ENCODE data around the gene SLC24A5. TPM values are rescaled to one million over a fixed set of nuclear protein-coding genes. Genes with fewer than 3 reads are reported as not detected.

The SLC24A5 gene
- total and polyA plus RNA-seq, 10 of the 15 experiments (the other 5 are each of a cell fraction or from before 2014, with no cell fraction given), result not detected

DNA sequence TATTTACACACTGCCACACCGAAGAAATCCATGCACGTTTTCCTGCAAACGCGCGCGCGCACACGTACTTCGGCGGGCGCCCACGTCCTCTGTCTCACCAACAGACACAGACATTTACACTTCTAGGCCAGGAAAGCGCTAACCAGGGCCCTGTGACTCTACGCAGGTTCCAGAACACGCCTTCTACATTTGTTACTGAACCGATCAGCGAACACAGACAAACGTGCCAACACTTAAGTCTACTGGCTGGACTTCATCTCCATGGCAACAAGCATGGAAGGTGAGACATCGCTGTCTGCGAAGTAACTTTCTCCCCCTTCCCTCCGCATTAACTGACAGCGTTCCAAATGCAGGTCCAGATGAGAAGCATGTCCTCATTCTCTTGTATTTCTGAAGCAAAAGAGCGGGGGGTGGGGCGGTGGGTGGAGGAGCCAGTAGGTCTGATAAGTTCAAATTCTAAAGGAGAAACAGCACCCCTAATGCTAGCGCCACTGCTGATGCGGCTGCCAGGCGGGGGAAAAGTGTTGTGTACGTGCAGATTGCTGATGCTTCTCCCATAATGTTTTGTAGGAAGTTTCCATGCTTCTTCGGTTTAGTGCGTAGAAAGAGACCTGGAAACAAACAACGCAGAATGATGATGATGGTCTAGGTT lies 70.9 kb downstream of the SLC24A5 start, which contains the start of gene CTXN2:
TSS of gene CTXN2 (plus strand) at position 92 of the 652 bp plus-strand sequence. CDS start 9,636 bp downstream, outside the sequence.
- H3K4me2 ChIP-seq (ENCODE audit: control insufficient read depth, insufficient read depth), result no peak within 1 kb of the TSS
- ChIA-PET SMC1A (ENCODE audit: uncharacterized antibody, unreplicated experiment) (no interaction called here), POLR2A (no interaction called here), CTCF (no interaction called here), RAD21 (ENCODE audit: unreplicated experiment) (no interaction called here)
- H4K20me1 ChIP-seq (ENCODE audit: control insufficient read depth, insufficient read depth), result no peaks in the 10 kb centered on the region
- H3K9ac ChIP-seq (ENCODE audit: control insufficient read depth, insufficient read depth, low read length), result no peak within 1 kb of the TSS
- H3K27me3 ChIP-seq (replicated peaks in 1 of 2; ENCODE audit: control insufficient read depth in 2 of 2, insufficient read depth in 2 of 2, low read length in 1 of 2), result no peaks in the 10 kb centered on the region
- intact Hi-C loops (cut with micrococcal nuclease; ENCODE audit: unreplicated experiment) (no loop called here), in situ Hi-C loops (cut with MboI) (no loop called here)
- H2AFZ ChIP-seq (ENCODE audit: control insufficient read depth, low read depth, low read length), result no peak within 1 kb of the TSS
- peak; percentile 47 for FAIRE-seq
- H3K4me3 ChIP-seq, result no peak within 1 kb of the TSS
- WGBS (ENCODE audit: insufficient coverage, insufficient replicate concordance, low lambda C conversion rate, missing lambda C conversion rate), result 45% methylated on average over 31 of the region's 31 CpGs
- no peaks in the 10 kb centered on the region for H3K4me1 ChIP-seq (ENCODE audit: control insufficient read depth, insufficient read depth, low read length)
- no peaks in the 10 kb centered on the region for H3K79me2 ChIP-seq (ENCODE audit: control insufficient read depth, insufficient read depth, low read length)
- no peak for TF ChIP-seq HCFC1 (IDR thresholded peaks at IDR 0.05; ENCODE audit: low read length)
- TF ChIP-seq FOS (IDR thresholded peaks at IDR 0.05; ENCODE audit: borderline replicate concordance, extremely low read depth, insufficient read length), result no peak
- TF ChIP-seq, protein P1, sequence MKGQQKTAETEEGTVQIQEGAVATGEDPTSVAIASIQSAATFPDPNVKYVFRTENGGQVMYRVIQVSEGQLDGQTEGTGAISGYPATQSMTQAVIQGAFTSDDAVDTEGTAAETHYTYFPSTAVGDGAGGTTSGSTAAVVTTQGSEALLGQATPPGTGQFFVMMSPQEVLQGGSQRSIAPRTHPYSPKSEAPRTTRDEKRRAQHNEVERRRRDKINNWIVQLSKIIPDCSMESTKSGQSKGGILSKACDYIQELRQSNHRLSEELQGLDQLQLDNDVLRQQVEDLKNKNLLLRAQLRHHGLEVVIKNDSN (IDR thresholded peaks at IDR 0.05; ENCODE audit: borderline replicate concordance, extremely low read length, insufficient read depth, low read depth, low read length), result no peak
- no peak for TF ChIP-seq MYB (IDR thresholded peaks at IDR 0.05; ENCODE audit: borderline replicate concordance, low read depth, low read length)
- TF ChIP-seq ZNF207 (IDR thresholded peaks at IDR 0.05; ENCODE audit: borderline replicate concordance), result no peak
- no peak for TF ChIP-seq IKZF1 (conservative IDR thresholded peaks at IDR 0.05)
- TF ChIP-seq SPI1 (IDR thresholded peaks at IDR 0.05; ENCODE audit: borderline replicate concordance, insufficient read depth, low read depth, low read length), result no peak
- TF ChIP-seq, protein P2, sequence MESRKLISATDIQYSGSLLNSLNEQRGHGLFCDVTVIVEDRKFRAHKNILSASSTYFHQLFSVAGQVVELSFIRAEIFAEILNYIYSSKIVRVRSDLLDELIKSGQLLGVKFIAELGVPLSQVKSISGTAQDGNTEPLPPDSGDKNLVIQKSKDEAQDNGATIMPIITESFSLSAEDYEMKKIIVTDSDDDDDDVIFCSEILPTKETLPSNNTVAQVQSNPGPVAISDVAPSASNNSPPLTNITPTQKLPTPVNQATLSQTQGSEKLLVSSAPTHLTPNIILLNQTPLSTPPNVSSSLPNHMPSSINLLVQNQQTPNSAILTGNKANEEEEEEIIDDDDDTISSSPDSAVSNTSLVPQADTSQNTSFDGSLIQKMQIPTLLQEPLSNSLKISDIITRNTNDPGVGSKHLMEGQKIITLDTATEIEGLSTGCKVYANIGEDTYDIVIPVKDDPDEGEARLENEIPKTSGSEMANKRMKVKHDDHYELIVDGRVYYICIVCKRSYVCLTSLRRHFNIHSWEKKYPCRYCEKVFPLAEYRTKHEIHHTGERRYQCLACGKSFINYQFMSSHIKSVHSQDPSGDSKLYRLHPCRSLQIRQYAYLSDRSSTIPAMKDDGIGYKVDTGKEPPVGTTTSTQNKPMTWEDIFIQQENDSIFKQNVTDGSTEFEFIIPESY (IDR thresholded peaks at IDR 0.05), result no peak
- H3K27ac ChIP-seq (ENCODE audit: control insufficient read depth, insufficient read depth), result no peak within 1 kb of the TSS
- H3K36me3 ChIP-seq (ENCODE audit: control insufficient read depth in 2 of 2, insufficient read depth in 2 of 2, low read length in 1 of 2), result no peaks in the 10 kb centered on the region
- no peaks in the 10 kb centered on the region for H3K9me3 ChIP-seq (replicated peaks; ENCODE audit: control insufficient read depth, insufficient read depth, low read length)
- BruUV-seq (replicated peaks), result no TSS peak
- no peak for ATAC-seq
- no peak for DNase-seq (ENCODE audit: low read depth, low spot score)

Other genes with a start within 250 kb of the SLC24A5 start
- gene MYEF2, start 57.3 kb downstream of the SLC24A5 start, total RNA-seq (2014; rRNA removed), result 17.3 and 21.6 TPM in 2 replicates
- 22.5 and 26.2 TPM in 2 replicates for gene MYEF2, start 57.3 kb downstream of the SLC24A5 start, total RNA-seq (2014; rRNA removed; fragmentation: Illumina TruSeq; extraction: Trizol)
- 21.8 and 26.1 TPM in 2 replicates for gene MYEF2, start 57.3 kb downstream of the SLC24A5 start, total RNA-seq (2021)
- gene MYEF2, start 57.3 kb downstream of the SLC24A5 start, polyA plus RNA-seq (2011; rRNA removed), result 47.0 and 85.1 TPM in 2 replicates
- gene MYEF2, start 57.3 kb downstream of the SLC24A5 start, polyA plus RNA-seq (2014; fragmentation: Illumina TruSeq; extraction: Trizol), result 34.1 and 45.8 TPM in 2 replicates
- gene MYEF2, start 57.3 kb downstream of the SLC24A5 start, polyA plus RNA-seq (2014; fragmentation: Nextera tagmentation; extraction: Ambion mirVana), result 10 to 100 TPM; 10.2 to 11.7 TPM
- 30.5 and 32.0 TPM in 2 replicates for gene MYEF2, start 57.3 kb downstream of the SLC24A5 start, polyA plus RNA-seq (2014; rRNA removed)
- gene MYEF2, start 57.3 kb downstream of the SLC24A5 start, polyA plus RNA-seq (2016; fragmentation: Nextera tagmentation; extraction: Ambion mirVana), result 10 to 100 TPM in 1 of 2 experiments, 1 to 10 TPM in 1; 9.2 to 15.9 TPM
- gene CTXN2, start 70.7 kb downstream of the SLC24A5 start, total RNA-seq (2014; rRNA removed), result not detected in 2 replicates
- gene CTXN2, start 70.7 kb downstream of the SLC24A5 start, total RNA-seq (2014; rRNA removed; fragmentation: Illumina TruSeq; extraction: Trizol), result 0.09 TPM in 1 of 2 replicates, not detected in the other
- not detected in 2 replicates for gene CTXN2, start 70.7 kb downstream of the SLC24A5 start, total RNA-seq (2021)
- not detected in 2 replicates for gene CTXN2, start 70.7 kb downstream of the SLC24A5 start, polyA plus RNA-seq (2011; rRNA removed)
- gene CTXN2, start 70.7 kb downstream of the SLC24A5 start, polyA plus RNA-seq (2014; fragmentation: Illumina TruSeq; extraction: Trizol), result 0.01 TPM in 1 of 2 replicates, not detected in the other
- not detected for gene CTXN2, start 70.7 kb downstream of the SLC24A5 start, polyA plus RNA-seq (2014; fragmentation: Nextera tagmentation; extraction: Ambion mirVana)
- gene CTXN2, start 70.7 kb downstream of the SLC24A5 start, polyA plus RNA-seq (2014; rRNA removed), result not detected in 2 replicates
- not detected for gene CTXN2, start 70.7 kb downstream of the SLC24A5 start, polyA plus RNA-seq (2016; fragmentation: Nextera tagmentation; extraction: Ambion mirVana)
- under 0.01 TPM in 1 of 2 replicates, not detected in the other for gene SLC12A1, start 85.3 kb downstream of the SLC24A5 start, total RNA-seq (2014; rRNA removed)
- not detected in 2 replicates for gene SLC12A1, start 85.3 kb downstream of the SLC24A5 start, total RNA-seq (2014; rRNA removed; fragmentation: Illumina TruSeq; extraction: Trizol)
- not detected in 2 replicates for gene SLC12A1, start 85.3 kb downstream of the SLC24A5 start, total RNA-seq (2021)
- gene SLC12A1, start 85.3 kb downstream of the SLC24A5 start, polyA plus RNA-seq (2011; rRNA removed), result 0.03 TPM in 1 of 2 replicates, not detected in the other
- gene SLC12A1, start 85.3 kb downstream of the SLC24A5 start, polyA plus RNA-seq (2014; fragmentation: Illumina TruSeq; extraction: Trizol), result not detected in 2 replicates
- gene SLC12A1, start 85.3 kb downstream of the SLC24A5 start, polyA plus RNA-seq (2014; fragmentation: Nextera tagmentation; extraction: Ambion mirVana), result not detected
- 0.06 TPM in 1 of 2 replicates, not detected in the other for gene SLC12A1, start 85.3 kb downstream of the SLC24A5 start, polyA plus RNA-seq (2014; rRNA removed)
- not detected for gene SLC12A1, start 85.3 kb downstream of the SLC24A5 start, polyA plus RNA-seq (2016; fragmentation: Nextera tagmentation; extraction: Ambion mirVana)
- 147 and 152 TPM in 2 replicates for gene DUT, start 210.4 kb downstream of the SLC24A5 start, total RNA-seq (2014; rRNA removed)
- 96.8 and 108 TPM in 2 replicates for gene DUT, start 210.4 kb downstream of the SLC24A5 start, total RNA-seq (2014; rRNA removed; fragmentation: Illumina TruSeq; extraction: Trizol)
- gene DUT, start 210.4 kb downstream of the SLC24A5 start, total RNA-seq (2021), result 272 and 292 TPM in 2 replicates
- 147 and 250 TPM in 2 replicates for gene DUT, start 210.4 kb downstream of the SLC24A5 start, polyA plus RNA-seq (2011; rRNA removed)
- 142 and 146 TPM in 2 replicates for gene DUT, start 210.4 kb downstream of the SLC24A5 start, polyA plus RNA-seq (2014; fragmentation: Illumina TruSeq; extraction: Trizol)
- 10 to 100 TPM; 20.1 to 88.1 TPM for gene DUT, start 210.4 kb downstream of the SLC24A5 start, polyA plus RNA-seq (2014; fragmentation: Nextera tagmentation; extraction: Ambion mirVana)
- 159 and 161 TPM in 2 replicates for gene DUT, start 210.4 kb downstream of the SLC24A5 start, polyA plus RNA-seq (2014; rRNA removed)
- gene DUT, start 210.4 kb downstream of the SLC24A5 start, polyA plus RNA-seq (2016; fragmentation: Nextera tagmentation; extraction: Ambion mirVana), result 100 to 1,000 TPM; 449 to 452 TPM

Data from GM12878 (cell line).